GM19455 (cell line): Measurements from ENCODE around the gene SUPT20HL1.
"Not testable (repeated sequence)": the region's sequence is repeated elsewhere in the genome, so short reads cannot be mapped to it uniquely, and the experiment has no call there.

Experiments used
- ATAC-seq: cut with Tn5 transposase; IDR thresholded peaks from one replicate; pipeline ENCODE4 v1.9.1; 2021; ENCODE audit not compliant: unreplicated experiment

SUPT20HL1 gene

GRCh38 chrX:24363432-24364181 lies 3.2 kb downstream of the SUPT20HL1 start:
- ATAC-seq, result not testable (repeated sequence)

- no peak for ATAC-seq
Measured at GRCh38 chrX:24364326-24364725, 3.9 kb downstream of the SUPT20HL1 start.

GRCh38 chrX:24364851-24365538 lies 4.6 kb downstream of the SUPT20HL1 start:
- ATAC-seq, result no peak

GRCh38 chrX:24366762-24367400 lies 6.4 kb downstream of the SUPT20HL1 start:
- ATAC-seq, result not testable (repeated sequence)

- no peak for ATAC-seq
Measured at GRCh38 chrX:24369816-24370215, 9.4 kb downstream of the SUPT20HL1 start.

- peak; percentile 64 for ATAC-seq
Measured at GRCh38 chrX:24371391-24371972, 11.0 kb downstream of the SUPT20HL1 start.

GRCh38 chrX:24372021-24372763 lies 11.8 kb downstream of the SUPT20HL1 start:
- no peak for ATAC-seq

- ATAC-seq, result no peak
Measured at GRCh38 chrX:24375600-24376131, 15.2 kb downstream of the SUPT20HL1 start.

- ATAC-seq, result no peak
Measured at GRCh38 chrX:24376403-24376802, 16.0 kb downstream of the SUPT20HL1 start.

- ATAC-seq, result no peak
Measured at GRCh38 chrX:24377195-24377594, 16.8 kb downstream of the SUPT20HL1 start.

GRCh38 chrX:24377911-24378468 lies 17.6 kb downstream of the SUPT20HL1 start:
- ATAC-seq, result no peak

- no peak for ATAC-seq
Measured at GRCh38 chrX:24378706-24379105, 18.3 kb downstream of the SUPT20HL1 start.

GRCh38 chrX:24380262-24381187 lies 20.1 kb downstream of the SUPT20HL1 start:
- ATAC-seq, result no peak

- ATAC-seq, result not testable (repeated sequence)
Measured at GRCh38 chrX:24382315-24382714, 21.9 kb downstream of the SUPT20HL1 start.

GRCh38 chrX:24387724-24388123 lies 27.3 kb downstream of the SUPT20HL1 start:
- ATAC-seq, result no peak

GRCh38 chrX:24391389-24391788 lies 30.9 kb downstream of the SUPT20HL1 start:
- ATAC-seq, result no peak

- ATAC-seq, result no peak
Measured at GRCh38 chrX:24391843-24392242, 31.4 kb downstream of the SUPT20HL1 start.

GRCh38 chrX:24392709-24393108 lies 32.3 kb downstream of the SUPT20HL1 start:
- no peak for ATAC-seq

- peak; percentile 61 for ATAC-seq
Measured at GRCh38 chrX:24395775-24396174, 35.3 kb downstream of the SUPT20HL1 start.
